Smooth muscle cell of the brain vasculature (primary cell): ENCODE data around the gene NDUFA7.
"Not testable (repeated sequence)": the region's sequence is repeated elsewhere in the genome, so short reads cannot be mapped to it uniquely, and the experiment has no call there.

Experiments
- DNase-seq: peaks from one replicate; pipeline ENCODE4 v3.0.0-alpha.2; 2012; ENCODE audit warnings: low read depth, low spot score

NDUFA7 gene

DNA sequence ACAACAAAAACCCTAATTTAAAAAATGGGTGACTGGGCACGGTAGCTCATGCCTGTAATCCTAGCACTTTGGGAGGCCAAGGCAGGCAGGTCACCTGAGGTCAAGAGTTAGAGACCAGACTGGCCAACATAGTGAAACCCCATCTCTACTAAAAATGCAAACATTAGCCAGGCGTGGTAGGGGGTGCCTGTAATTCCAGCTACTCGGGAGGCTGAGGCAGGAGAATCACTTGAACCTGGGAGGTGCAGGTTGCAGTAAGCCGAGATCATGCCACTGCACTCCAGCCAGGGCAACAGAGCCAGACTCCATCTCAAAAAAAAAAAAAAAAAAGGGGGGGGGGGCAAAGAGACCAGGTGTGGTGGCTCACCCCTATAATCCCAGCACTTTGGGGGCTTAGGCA, 56.9 kb downstream of the NDUFA7 start:
- DNase-seq: not testable (repeated sequence)

GRCh38 chr19:8262431-8262830, 58.7 kb downstream of the NDUFA7 start:
- DNase-seq: no peak

- no peak for DNase-seq
Measured at GRCh38 chr19:8261881-8262280, 59.3 kb downstream of the NDUFA7 start.

DNA sequence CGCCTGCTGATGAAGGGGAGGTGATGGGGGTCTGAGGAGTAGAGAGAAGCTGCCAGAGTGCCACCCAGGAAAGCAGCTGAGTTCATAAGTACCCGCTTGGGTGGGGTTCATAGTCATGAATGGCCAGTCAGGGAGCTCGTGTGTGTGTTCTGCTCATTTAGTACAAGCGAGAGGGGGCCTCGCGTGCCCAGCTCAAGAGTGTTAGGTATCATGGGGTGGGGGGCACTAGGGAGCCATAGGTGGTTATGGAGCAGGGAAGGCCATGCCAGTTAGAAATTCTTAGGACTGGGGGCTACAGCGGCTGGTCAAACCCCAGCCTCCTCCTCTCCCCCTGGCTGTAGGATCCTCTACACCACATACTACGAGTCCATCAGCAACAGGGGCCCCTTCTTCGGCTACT, 59.8 kb downstream of the NDUFA7 start:
- no peak for DNase-seq
